Measurements from ENCODE around the gene RAP1GAP. TPM values are rescaled to one million over a fixed set of nuclear protein-coding genes. Genes with fewer than 3 reads are reported as not detected.

RAP1GAP gene
- total and polyA plus RNA-seq, 2 of the 13 experiments (the other 11 are each of a cell fraction or from before 2014, with no cell fraction given) = 11.9 to 37.5 TPM

GRCh38 chr1:21666576-21667320 lies 2.4 kb downstream of the RAP1GAP start (continued):
- TF ChIP-seq IKZF5 (CRISPR knock-in tag; IDR thresholded peaks at IDR 0.05) (no peak), RAD51 (IDR thresholded peaks at IDR 0.05; ENCODE audit: borderline replicate concordance) (no peak), LCORL (IDR thresholded peaks at IDR 0.05) (no peak), LCORL (CRISPR knock-in tag; IDR thresholded peaks at IDR 0.05) (0 out of 2 replicates have a peak, but pooled peaks have one; percentile 10), ZBTB14 (CRISPR knock-in tag; IDR thresholded peaks at IDR 0.05) (no peak), ZNF232 (CRISPR knock-in tag; IDR thresholded peaks at IDR 0.05; ENCODE audit: borderline replicate concordance) (no peak), FOXP4 (CRISPR knock-in tag; IDR thresholded peaks at IDR 0.05) (no peak), ZNF430 (CRISPR knock-in tag; IDR thresholded peaks at IDR 0.05) (no peak), ATF4 (CRISPR knock-in tag; IDR thresholded peaks at IDR 0.05) (no peak), SOX13 (IDR thresholded peaks at IDR 0.05) (no peak), SOX13 (CRISPR knock-in tag; conservative IDR thresholded peaks at IDR 0.05 in 1 of 2, IDR thresholded peaks at IDR 0.05 in 1 of 2) (peak in 1 of 2 experiments; percentile 74; a peak in 1 of 4 replicates), CSRNP2 (CRISPR knock-in tag; conservative IDR thresholded peaks at IDR 0.05; ENCODE audit: low read depth) (no peak), ZBTB44 (CRISPR knock-in tag; IDR thresholded peaks at IDR 0.05) (no peak), CCDC6 (CRISPR knock-in tag; IDR thresholded peaks at IDR 0.05) (no peak), TGIF2 (CRISPR knock-in tag; IDR thresholded peaks at IDR 0.05) (peak; percentile 94)

Measured in HepG2 (cell line).